ENCODE data around the gene RBMXL3. TPM values are rescaled to one million over a fixed set of nuclear protein-coding genes. Genes with fewer than 3 reads are reported as not detected.
A peak's percentile ranks its signal among the peaks of the same experiment; 100 is the strongest.

The RBMXL3 gene
- total RNA-seq, 3 donors from 2014 or later = not detected

GRCh38 chrX:115229337-115230003 is 40.3 kb downstream of the RBMXL3 start:
- intact Hi-C loops (cut with DNase I, micrococcal nuclease) = no loop called here
- no peak overlapping the region for H3K4me3 ChIP-seq
- TF ChIP-seq, protein P1, sequence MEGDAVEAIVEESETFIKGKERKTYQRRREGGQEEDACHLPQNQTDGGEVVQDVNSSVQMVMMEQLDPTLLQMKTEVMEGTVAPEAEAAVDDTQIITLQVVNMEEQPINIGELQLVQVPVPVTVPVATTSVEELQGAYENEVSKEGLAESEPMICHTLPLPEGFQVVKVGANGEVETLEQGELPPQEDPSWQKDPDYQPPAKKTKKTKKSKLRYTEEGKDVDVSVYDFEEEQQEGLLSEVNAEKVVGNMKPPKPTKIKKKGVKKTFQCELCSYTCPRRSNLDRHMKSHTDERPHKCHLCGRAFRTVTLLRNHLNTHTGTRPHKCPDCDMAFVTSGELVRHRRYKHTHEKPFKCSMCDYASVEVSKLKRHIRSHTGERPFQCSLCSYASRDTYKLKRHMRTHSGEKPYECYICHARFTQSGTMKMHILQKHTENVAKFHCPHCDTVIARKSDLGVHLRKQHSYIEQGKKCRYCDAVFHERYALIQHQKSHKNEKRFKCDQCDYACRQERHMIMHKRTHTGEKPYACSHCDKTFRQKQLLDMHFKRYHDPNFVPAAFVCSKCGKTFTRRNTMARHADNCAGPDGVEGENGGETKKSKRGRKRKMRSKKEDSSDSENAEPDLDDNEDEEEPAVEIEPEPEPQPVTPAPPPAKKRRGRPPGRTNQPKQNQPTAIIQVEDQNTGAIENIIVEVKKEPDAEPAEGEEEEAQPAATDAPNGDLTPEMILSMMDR (IDR thresholded peaks at IDR 0.05) = no peak
- H3K36me3 ChIP-seq (ENCODE audit: low read depth) = no peaks in the 10 kb centered on the region
- H3K4me1 ChIP-seq (ENCODE audit: low read depth) = no peaks in the 10 kb centered on the region
- DNase-seq = no peak
- ATAC-seq = no peak
- H3K9me3 ChIP-seq = no peaks in the 10 kb centered on the region

DNA sequence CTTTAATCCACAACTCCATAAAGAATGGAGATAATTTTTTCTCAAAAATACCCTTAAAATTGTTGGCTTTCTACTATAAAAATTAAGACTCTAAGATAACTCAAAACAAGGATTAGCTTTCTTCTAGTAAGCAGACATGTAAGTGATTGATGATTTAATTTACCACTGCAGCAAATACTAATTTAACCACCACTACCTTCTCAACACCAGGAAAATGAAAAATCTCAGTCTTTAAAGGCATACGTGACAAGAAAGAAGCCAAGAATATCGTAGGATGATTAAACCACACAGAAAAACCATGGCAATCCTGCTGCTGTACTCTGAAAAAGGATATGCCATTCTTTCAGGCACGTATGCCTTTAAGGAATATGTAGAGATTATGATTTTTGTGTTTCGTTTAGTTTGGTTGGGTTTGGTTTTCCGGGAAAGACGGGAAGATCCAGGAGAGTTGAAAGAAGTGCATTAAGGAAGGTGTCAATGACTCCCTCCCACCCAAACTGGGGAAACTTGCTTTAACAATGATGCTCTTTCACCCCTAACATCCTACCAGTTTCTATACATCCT is 43.8 kb downstream of the RBMXL3 start:
- ATAC-seq (no peak), DNase-seq (no peak)
- Histone ChIP-seq H3K9me3 (no peaks in the 10 kb centered on the region), H3K4me3 (no peak overlapping the region), H3K36me3 (ENCODE audit: low read depth) (no peaks in the 10 kb centered on the region), H3K4me1 (ENCODE audit: low read depth) (no peaks in the 10 kb centered on the region)
- TF ChIP-seq, protein P1 (IDR thresholded peaks at IDR 0.05) = no peak
- intact Hi-C loops (cut with DNase I, micrococcal nuclease) = no loop called here

DNA sequence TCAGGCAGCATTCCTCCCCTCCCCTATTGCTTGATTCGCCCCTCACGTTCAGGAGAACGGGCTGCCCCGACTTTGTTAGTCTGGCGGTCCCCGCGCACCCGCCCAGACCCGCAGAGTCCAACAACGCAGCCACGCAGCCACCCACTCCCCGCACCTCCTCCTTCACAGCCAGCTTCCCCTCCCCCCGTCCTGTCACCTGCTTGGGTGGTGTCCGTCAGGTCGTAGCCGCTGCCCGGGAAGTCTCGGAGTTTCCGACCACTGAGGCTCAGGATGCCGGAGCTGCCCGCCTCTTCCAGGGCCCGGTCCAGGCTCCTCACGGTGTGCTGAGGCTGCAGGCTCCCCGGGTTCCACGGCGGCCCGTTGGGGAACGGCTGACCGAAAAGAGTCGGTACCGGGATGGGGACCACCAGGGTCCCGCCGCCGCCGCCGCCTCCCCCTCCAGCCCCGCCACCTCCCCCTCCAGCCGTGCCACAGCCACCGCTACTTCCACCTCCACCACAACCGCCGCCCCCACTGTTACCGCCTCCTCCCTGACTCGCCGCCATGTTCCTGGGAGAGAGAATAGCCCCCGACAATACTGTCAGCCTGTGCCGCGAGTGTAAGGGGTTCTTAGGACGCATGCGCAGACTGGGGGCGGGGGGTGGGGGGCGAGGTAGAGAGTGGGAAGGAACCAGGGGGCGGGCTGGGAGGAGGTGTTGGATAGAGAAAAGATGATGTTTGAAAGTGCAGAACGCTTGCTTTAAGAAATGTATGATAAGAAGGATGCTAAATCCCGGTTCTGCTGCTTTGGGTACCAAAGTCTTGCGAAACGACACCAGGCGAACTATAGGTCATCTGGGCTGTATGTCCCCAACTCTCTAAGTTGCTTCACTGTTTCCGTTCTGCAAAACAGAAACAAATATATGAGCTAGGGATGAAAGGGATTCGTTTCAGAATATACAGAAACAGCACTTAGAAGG is 44.6 kb downstream of the RBMXL3 start, which contains the start of gene LRCH2:
TSS of gene LRCH2 (minus strand) at position 600 of the 959 bp plus-strand sequence. CDS start at position 545, 55 bp downstream.
- TF ChIP-seq, protein P1 (IDR thresholded peaks at IDR 0.05) = no peak

DNA sequence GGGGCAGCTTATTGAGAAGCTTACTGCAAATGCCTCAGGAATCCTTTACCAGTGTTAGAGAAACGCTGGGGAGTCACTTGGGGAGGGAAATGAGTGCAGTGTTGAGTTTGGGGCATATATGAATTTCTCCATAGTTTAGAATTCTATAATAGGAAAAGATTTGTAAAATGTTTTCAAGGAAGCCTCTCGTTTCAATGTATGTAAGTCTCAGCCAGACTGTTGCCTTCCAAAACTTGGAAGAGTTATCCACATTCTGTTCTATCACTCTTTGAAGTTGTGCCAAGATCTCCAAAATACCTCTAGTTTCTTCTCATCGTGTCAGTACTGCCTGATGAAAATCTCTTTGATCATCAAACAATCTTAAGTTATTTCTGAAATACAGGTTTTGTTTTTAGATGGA is 45.3 kb downstream of the RBMXL3 start:
- TF ChIP-seq, protein P1 (IDR thresholded peaks at IDR 0.05) = no peak
- intact Hi-C loops (cut with DNase I, micrococcal nuclease) = no loop called here
- Histone ChIP-seq H3K4me3 (no peak overlapping the region), H3K4me1 (ENCODE audit: low read depth) (no peaks in the 10 kb centered on the region), H3K36me3 (ENCODE audit: low read depth) (no peaks in the 10 kb centered on the region), H3K9me3 (no peaks in the 10 kb centered on the region)
- no peak for ATAC-seq
- no peak for DNase-seq

More for the DNA sequence above, 44.6 kb downstream of the RBMXL3 start, which contains the start of gene LRCH2:
- Histone ChIP-seq H3K36me3 (ENCODE audit: low read depth) (no peaks in the 10 kb centered on the region), H3K4me3 (no peak within 1 kb of the TSS), H3K4me1 (ENCODE audit: low read depth) (no peaks in the 10 kb centered on the region), H3K9me3 (no peaks in the 10 kb centered on the region)
- ATAC-seq = no peak
- DNase-seq = peak; percentile 4 to 38 (median 18)
- intact Hi-C loops (cut with DNase I, micrococcal nuclease) = no loop called here

- TF ChIP-seq, protein P1 (IDR thresholded peaks at IDR 0.05) = no peak
- no peak for ATAC-seq
- DNase-seq = no peak
- no peaks in the 10 kb centered on the region for H3K4me1 ChIP-seq (ENCODE audit: low read depth)
- H3K9me3 ChIP-seq = no peaks in the 10 kb centered on the region
- H3K36me3 ChIP-seq (ENCODE audit: low read depth) = no peaks in the 10 kb centered on the region
- intact Hi-C loops (cut with DNase I, micrococcal nuclease) = no loop called here
- H3K4me3 ChIP-seq = no peak overlapping the region
These were observed 47.4 kb downstream of the RBMXL3 start for GRCh38 chrX:115236560-115236959.

Measured in mucosa of descending colon (tissue), 3 donors.